Measurements from ENCODE around the gene ADARB2.

Gene ADARB2

GRCh38 chr10:1532636-1533035, 204.7 kb downstream of the ADARB2 start:
- DNase-seq (ENCODE audit: extremely low read depth, low read depth) = no peak
- no peak for TF ChIP-seq CTCF (IDR thresholded peaks at IDR 0.05; ENCODE audit: low read depth, low read length)

GRCh38 chr10:1531883-1532597, 205.3 kb downstream of the ADARB2 start:
- TF ChIP-seq CTCF (IDR thresholded peaks at IDR 0.05; ENCODE audit: low read depth, low read length) = no peak
- DNase-seq (ENCODE audit: extremely low read depth, low read depth) = no peak

- no peak for DNase-seq (ENCODE audit: extremely low read depth, low read depth)
- no peak for TF ChIP-seq CTCF (IDR thresholded peaks at IDR 0.05; ENCODE audit: low read depth, low read length)
Measured at GRCh38 chr10:1530871-1531517, 206.3 kb downstream of the ADARB2 start.

GRCh38 chr10:1529806-1530413, 207.4 kb downstream of the ADARB2 start:
- no peak for TF ChIP-seq CTCF (IDR thresholded peaks at IDR 0.05; ENCODE audit: low read depth, low read length)
- DNase-seq (ENCODE audit: extremely low read depth, low read depth) = no peak

- TF ChIP-seq CTCF (IDR thresholded peaks at IDR 0.05; ENCODE audit: low read depth, low read length) = no peak
- no peak for DNase-seq (ENCODE audit: extremely low read depth, low read depth)
Measured at GRCh38 chr10:1527951-1528350, 209.4 kb downstream of the ADARB2 start.

- no peak for TF ChIP-seq CTCF (IDR thresholded peaks at IDR 0.05; ENCODE audit: low read depth, low read length)
- no peak for DNase-seq (ENCODE audit: extremely low read depth, low read depth)
Measured at GRCh38 chr10:1526436-1527055, 210.8 kb downstream of the ADARB2 start.
